Caco-2 (cell line): ENCODE measurements around the gene ITGAE. TPM values are rescaled to one million over a fixed set of nuclear protein-coding genes. Genes with fewer than 3 reads are reported as not detected.
"Not testable (repeated sequence)": the region's sequence is repeated elsewhere in the genome, so short reads cannot be mapped to it uniquely, and the experiment has no call there.

Source experiments
- BruUV-seq: library from RNA; stranded (reverse); fragments of 400-500 nt; replicated peaks from 2 replicates; lab custom pipeline; 2021; lab: Mats Ljungman, UMichigan
- CTCF ChIA-PET: fragments of 300-600 bp; sonication (Branson Sonifier 250); formaldehyde crosslinking; loops from one replicate; lab custom pipeline; 2022; ENCODE audit warnings: antibody characterized with exemption; lab: Charles Lee
- POLR2A ChIA-PET: fragments of 300-600 bp; sonication (Branson Sonifier 250); formaldehyde crosslinking; loops from one replicate; lab custom pipeline; 2022; ENCODE audit warnings: antibody characterized with exemption; lab: Charles Lee
- DNase-seq, 2 experiments: peaks; one replicate each; pipeline versions ENCODE4 v3.0.0 to v3.0.0-alpha.2; 2020 to 2022
- H3K27me3 ChIP-seq: replicated peaks from 2 replicates; pipeline ENCODE4 v1.6.0; 2011; ENCODE audit warnings: low read length; ENCODE audit not compliant: control insufficient read depth, insufficient read depth
- H3K36me3 ChIP-seq: 2 replicates; pipeline ENCODE4 v1.5.1; 2011; ENCODE audit warnings: low read length; ENCODE audit not compliant: control insufficient read depth, insufficient read depth
- H3K4me1 ChIP-seq: fragments of 250-450 bp; sonication (Bioruptor Pico); 2 replicates; pipeline ENCODE4 v1.5.1; 2020; ENCODE audit warnings: mild to moderate bottlenecking
- H3K4me3 ChIP-seq: 2 replicates; pipeline ENCODE4 v1.5.1; 2011; ENCODE audit warnings: low read depth, mild to moderate bottlenecking, control low read depth, low read length
- H3K9me3 ChIP-seq: fragments of 250-450 bp; sonication (Bioruptor Pico); 2 replicates; pipeline ENCODE4 v1.5.1; 2020; ENCODE audit warnings: mild to moderate bottlenecking, moderate library complexity
- H3K27ac Mint-ChIP-seq: one replicate; pipeline ENCODE4 v1.8.0; 2022; ENCODE audit warnings: mixed read lengths; ENCODE audit not compliant: unreplicated experiment
- H3K27me3 Mint-ChIP-seq: one replicate; pipeline ENCODE4 v1.8.0; 2022; ENCODE audit warnings: mixed read lengths; ENCODE audit not compliant: insufficient read depth, unreplicated experiment
- H3K36me3 Mint-ChIP-seq: one replicate; pipeline ENCODE4 v1.8.0; 2022; ENCODE audit warnings: mild to moderate bottlenecking, mixed read lengths; ENCODE audit not compliant: insufficient read depth, unreplicated experiment
- H3K4me1 Mint-ChIP-seq: one replicate; pipeline ENCODE4 v1.8.0; 2022; ENCODE audit warnings: low read depth, mixed read lengths; ENCODE audit not compliant: unreplicated experiment
- H3K4me3 Mint-ChIP-seq: one replicate; pipeline ENCODE4 v1.8.0; 2022; ENCODE audit warnings: mild to moderate bottlenecking, moderate library complexity, mixed read lengths; ENCODE audit not compliant: unreplicated experiment
- H3K9me3 Mint-ChIP-seq: one replicate; pipeline ENCODE4 v1.8.0; 2022; ENCODE audit warnings: mixed read lengths; ENCODE audit not compliant: unreplicated experiment
- CTCF ChIP-seq, 2 experiments: fragments of 200-600 bp in 1 of 2; IDR thresholded peaks; 1 replicate in 1 of 2; 2 replicates in 1 of 2; pipeline versions ENCODE4 v1.5.1 to v1.8.0; 2011 to 2022; ENCODE audit warnings: antibody characterized with exemption in 1 of 2, control low read depth in 1 of 2, inconsistent platforms in 1 of 2, low read depth in 1 of 2, low read length in 1 of 2, mild to moderate bottlenecking in 1 of 2, moderate library complexity in 1 of 2; ENCODE audit not compliant: insufficient read depth in 1 of 2, severe bottlenecking in 1 of 2, unreplicated experiment in 1 of 2
- intact Hi-C: fragments of 100-400 bp; cut with micrococcal nuclease; formaldehyde crosslinking; loops from one replicate; pipeline ENCODE4 v1.10.0; 2022; ENCODE audit not compliant: unreplicated experiment
- total RNA-seq: library from RNA; stranded (reverse); gene quantifications from 2 replicates; pipeline ENCODE4 v1.2.3, GENCODE V29; 2022

Gene ITGAE
- total RNA-seq, 1 experiment from 2014 or later = 12.8 TPM

GRCh38 chr17:3792481-3792880 is 8.5 kb downstream of the ITGAE start:
- Mint-ChIP-seq H3K27ac (no peak overlapping the region), H3K4me3 (no peak overlapping the region), H3K27me3 (no peaks in the 10 kb centered on the region), H3K36me3 (no peaks in the 10 kb centered on the region), H3K9me3 (no peaks in the 10 kb centered on the region), H3K4me1 (no peaks in the 10 kb centered on the region)
- no peaks in the 10 kb centered on the region for H3K27me3 ChIP-seq
- TF ChIP-seq CTCF (IDR thresholded peaks at IDR 0.05; ENCODE audit: insufficient read depth in 1 of 2, low read depth in 1 of 2, low read length in 1 of 2, severe bottlenecking in 1 of 2, unreplicated experiment in 1 of 2) = no peak
- H3K4me1 ChIP-seq = no peaks in the 10 kb centered on the region
- BruUV-seq = no TSS peak
- no peaks in the 10 kb centered on the region for H3K36me3 ChIP-seq
- intact Hi-C loops = no loop called here
- ChIA-PET POLR2A (no interaction called here), CTCF (no interaction called here)
- no peaks in the 10 kb centered on the region for H3K9me3 ChIP-seq
- H3K4me3 ChIP-seq = no peak overlapping the region
- no peak for DNase-seq

GRCh38 chr17:3788200-3788599 is 12.8 kb downstream of the ITGAE start:
- no peak for DNase-seq
- Histone ChIP-seq H3K4me1 (no peaks in the 10 kb centered on the region), H3K9me3 (no peaks in the 10 kb centered on the region), H3K36me3 (no peaks in the 10 kb centered on the region), H3K27me3 (no peaks in the 10 kb centered on the region), H3K4me3 (no peak overlapping the region)
- no peak for TF ChIP-seq CTCF (IDR thresholded peaks at IDR 0.05; ENCODE audit: insufficient read depth in 1 of 2, low read depth in 1 of 2, low read length in 1 of 2, severe bottlenecking in 1 of 2, unreplicated experiment in 1 of 2)
- POLR2A ChIA-PET = no interaction called here
- no peak overlapping the region for H3K4me3 Mint-ChIP-seq
- BruUV-seq = no TSS peak
- CTCF ChIA-PET = no interaction called here
- H3K4me1 Mint-ChIP-seq = no peaks in the 10 kb centered on the region
- H3K9me3 Mint-ChIP-seq = no peaks in the 10 kb centered on the region
- no peaks in the 10 kb centered on the region for H3K36me3 Mint-ChIP-seq
- peaks cover 2% of the 10 kb centered on the region for H3K27me3 Mint-ChIP-seq
- intact Hi-C loops = no loop called here
- H3K27ac Mint-ChIP-seq = no peak overlapping the region

GRCh38 chr17:3785323-3785722 is 15.7 kb downstream of the ITGAE start:
- DNase-seq, H3K36me3 Mint-ChIP-seq, H3K9me3 ChIP-seq, H3K27ac Mint-ChIP-seq, H3K4me1 Mint-ChIP-seq, POLR2A ChIA-PET, intact Hi-C loops, H3K27me3 Mint-ChIP-seq, CTCF ChIA-PET, H3K36me3 ChIP-seq, H3K4me3 Mint-ChIP-seq, H3K4me3 ChIP-seq, H3K4me1 ChIP-seq, H3K9me3 Mint-ChIP-seq, BruUV-seq, H3K27me3 ChIP-seq: not testable (repeated sequence)

- no peaks in the 10 kb centered on the region for H3K4me1 Mint-ChIP-seq
- intact Hi-C loops = no loop called here
- no peaks in the 10 kb centered on the region for H3K27me3 ChIP-seq
- H3K36me3 Mint-ChIP-seq = no peaks in the 10 kb centered on the region
- POLR2A ChIA-PET = no interaction called here
- H3K27me3 Mint-ChIP-seq = peaks cover 2% of the 10 kb centered on the region
- H3K36me3 ChIP-seq = no peaks in the 10 kb centered on the region
- no peak overlapping the region for H3K4me3 Mint-ChIP-seq
- BruUV-seq = no TSS peak
- H3K27ac Mint-ChIP-seq = no peak overlapping the region
- no peaks in the 10 kb centered on the region for H3K9me3 Mint-ChIP-seq
- no peaks in the 10 kb centered on the region for H3K9me3 ChIP-seq
- CTCF ChIA-PET = interaction anchor here (1.1 kb wide), 1 partner anchor 44 kb away, joined by 3 read pairs; no protein-coding TSS in a partner anchor
- no peak for DNase-seq
- TF ChIP-seq CTCF (IDR thresholded peaks at IDR 0.05; ENCODE audit: insufficient read depth in 1 of 2, low read depth in 1 of 2, low read length in 1 of 2, severe bottlenecking in 1 of 2, unreplicated experiment in 1 of 2) = no peak
- H3K4me1 ChIP-seq = no peaks in the 10 kb centered on the region
- no peak overlapping the region for H3K4me3 ChIP-seq
These were observed 18.2 kb downstream of the ITGAE start for GRCh38 chr17:3782751-3783150.
